ENCODE data around the gene AMER2. TPM values are rescaled to one million over a fixed set of nuclear protein-coding genes. Genes with fewer than 3 reads are reported as not detected.

AMER2 gene
- total RNA-seq, 2 experiments from 2014 or later, result not detected

- intact Hi-C loops (cut with DNase I, micrococcal nuclease), result no loop called here
- ATAC-seq (ENCODE audit: poor library complexity) (no peak), DNase-seq (no peak)
- no peak for TF ChIP-seq CTCF (IDR thresholded peaks at IDR 0.05)
- Histone ChIP-seq H3K27me3 (ENCODE audit: control insufficient read depth in 1 of 2, insufficient read depth in 2 of 2, low read length in 2 of 2) (no peaks in the 10 kb centered on the region), H3K27ac (ENCODE audit: low read depth in 1 of 2, low read length in 2 of 2) (no peak overlapping the region), H3K4me3 (ENCODE audit: low read length) (no peak overlapping the region), H3K9me3 (ENCODE audit: control insufficient read depth in 1 of 2, insufficient read depth in 1 of 2, low read length in 2 of 2) (no peaks in the 10 kb centered on the region), H3K36me3 (ENCODE audit: insufficient read depth, low read length) (no peaks in the 10 kb centered on the region), H3K4me1 (ENCODE audit: insufficient read depth, low read length) (no peaks in the 10 kb centered on the region)
- no peaks in the 10 kb centered on the region for H3K4me1 Mint-ChIP-seq (ENCODE audit: low read depth)
- ChIA-PET POLR2A (no interaction called here), CTCF (no interaction called here)
- H3K36me3 Mint-ChIP-seq (ENCODE audit: low read depth), result no peaks in the 10 kb centered on the region
- H3K27ac Mint-ChIP-seq, result no peak overlapping the region
- H3K4me3 Mint-ChIP-seq, result no peak overlapping the region
- no peaks in the 10 kb centered on the region for H3K9me3 Mint-ChIP-seq
- peaks cover 11% of the 10 kb centered on the region for H3K27me3 Mint-ChIP-seq
Observed at GRCh38 chr13:25215253-25215575, 43.1 kb upstream of the AMER2 start.

- intact Hi-C loops (cut with DNase I, micrococcal nuclease), result no loop called here
- Mint-ChIP-seq H3K27ac (no peak overlapping the region), H3K4me3 (no peak overlapping the region), H3K4me1 (ENCODE audit: low read depth) (no peaks in the 10 kb centered on the region), H3K9me3 (no peaks in the 10 kb centered on the region), H3K36me3 (ENCODE audit: low read depth) (no peaks in the 10 kb centered on the region), H3K27me3 (peaks cover 8% of the 10 kb centered on the region)
- ATAC-seq (ENCODE audit: poor library complexity) (no peak), DNase-seq (no peak)
- Histone ChIP-seq H3K4me1 (ENCODE audit: insufficient read depth, low read length) (no peaks in the 10 kb centered on the region), H3K27ac (ENCODE audit: low read depth in 1 of 2, low read length in 2 of 2) (no peak overlapping the region), H3K36me3 (ENCODE audit: insufficient read depth, low read length) (no peaks in the 10 kb centered on the region), H3K4me3 (ENCODE audit: low read length) (no peak overlapping the region), H3K27me3 (ENCODE audit: control insufficient read depth in 1 of 2, insufficient read depth in 2 of 2, low read length in 2 of 2) (no peaks in the 10 kb centered on the region), H3K9me3 (ENCODE audit: control insufficient read depth in 1 of 2, insufficient read depth in 1 of 2, low read length in 2 of 2) (no peaks in the 10 kb centered on the region)
- TF ChIP-seq CTCF (IDR thresholded peaks at IDR 0.05), result no peak
- ChIA-PET CTCF (no interaction called here), POLR2A (no interaction called here)
Observed at GRCh38 chr13:25214491-25215252, 42.6 kb upstream of the AMER2 start.

- no peak for TF ChIP-seq CTCF (IDR thresholded peaks at IDR 0.05)
- POLR2A ChIA-PET, result no interaction called here
Observed at GRCh38 chr13:25213715-25214114, 41.6 kb upstream of the AMER2 start.

More at GRCh38 chr13:25213715-25214114, 41.6 kb upstream of the AMER2 start:
- Histone ChIP-seq H3K27ac (ENCODE audit: low read depth in 1 of 2, low read length in 2 of 2) (no peak overlapping the region), H3K4me1 (ENCODE audit: insufficient read depth, low read length) (no peaks in the 10 kb centered on the region), H3K36me3 (ENCODE audit: insufficient read depth, low read length) (no peaks in the 10 kb centered on the region), H3K27me3 (ENCODE audit: control insufficient read depth in 1 of 2, insufficient read depth in 2 of 2, low read length in 2 of 2) (no peaks in the 10 kb centered on the region), H3K4me3 (ENCODE audit: low read length) (no peak overlapping the region), H3K9me3 (ENCODE audit: control insufficient read depth in 1 of 2, insufficient read depth in 1 of 2, low read length in 2 of 2) (no peaks in the 10 kb centered on the region)
- Mint-ChIP-seq H3K4me1 (ENCODE audit: low read depth) (no peaks in the 10 kb centered on the region), H3K4me3 (no peak overlapping the region), H3K9me3 (no peaks in the 10 kb centered on the region), H3K36me3 (ENCODE audit: low read depth) (no peaks in the 10 kb centered on the region), H3K27me3 (peaks cover 6% of the 10 kb centered on the region), H3K27ac (no peak overlapping the region)
- CTCF ChIA-PET, result no interaction called here
- intact Hi-C loops (cut with DNase I, micrococcal nuclease), result no loop called here
- no peak for DNase-seq
- no peak for ATAC-seq (ENCODE audit: poor library complexity)

Data from CD4-positive, alpha-beta T cell (primary cell).